Stimulated activated CD4-positive, alpha-beta T cell treated with anti-CD3 and anti-CD28 coated beads, Interleukin-15, amount 100 ng/mL, for 1 hour (primary cell): ENCODE results near the gene CGREF1.
A peak's percentile ranks its signal among the peaks of the same experiment; 100 is the strongest.
"Not testable (repeated sequence)": the region's sequence is repeated elsewhere in the genome, so short reads cannot be mapped to it uniquely, and the experiment has no call there.

ENCODE experiments used
- DNase-seq, 2 donors: peaks; one replicate each; pipeline ENCODE4 v3.0.0-alpha.2; 2020; ENCODE audit warnings: low read depth in 1 of 2, low spot score in 1 of 2

The CGREF1 gene

GRCh38 chr2:27076323-27076722, 42.6 kb downstream of the CGREF1 start:
- DNase-seq = no peak

GRCh38 chr2:27075566-27075871, 43.4 kb downstream of the CGREF1 start:
- DNase-seq = not testable (repeated sequence)

- DNase-seq = no peak
Measured at GRCh38 chr2:27074738-27075565, 44.0 kb downstream of the CGREF1 start.

- DNase-seq = no peak
Measured at GRCh38 chr2:27073782-27074181, 45.1 kb downstream of the CGREF1 start.

GRCh38 chr2:27072920-27073319, 46.0 kb downstream of the CGREF1 start:
- no peak for DNase-seq

GRCh38 chr2:27071990-27072830, 46.7 kb downstream of the CGREF1 start:
- no peak for DNase-seq

GRCh38 chr2:27071277-27071989, 47.5 kb downstream of the CGREF1 start, which contains the start of gene OST4:
OST4 (minus strand) TSS chr2:27071654.
- peak; percentile 81 to 88 for DNase-seq

- DNase-seq = no peak
Measured at GRCh38 chr2:27070653-27071276, 48.2 kb downstream of the CGREF1 start.

GRCh38 chr2:27069961-27070618, 48.8 kb downstream of the CGREF1 start:
- DNase-seq = no peak

- DNase-seq = no peak
Measured at GRCh38 chr2:27069436-27069835, 49.5 kb downstream of the CGREF1 start.

- no peak for DNase-seq
Measured at GRCh38 chr2:27067385-27067784, 51.5 kb downstream of the CGREF1 start.

GRCh38 chr2:27065128-27065527, 53.8 kb downstream of the CGREF1 start:
- DNase-seq = no peak

GRCh38 chr2:27060323-27060722, 58.6 kb downstream of the CGREF1 start:
- DNase-seq = no peak

GRCh38 chr2:27059141-27059820, 59.6 kb downstream of the CGREF1 start:
- DNase-seq = no peak

GRCh38 chr2:27058210-27058609, 60.7 kb downstream of the CGREF1 start:
- no peak for DNase-seq

GRCh38 chr2:27057184-27057583, 61.7 kb downstream of the CGREF1 start:
- no peak for DNase-seq

GRCh38 chr2:27054721-27055120, 64.2 kb downstream of the CGREF1 start:
- no peak for DNase-seq

- no peak for DNase-seq
Measured at GRCh38 chr2:27053776-27054175, 65.2 kb downstream of the CGREF1 start.

GRCh38 chr2:27053321-27053720, 65.6 kb downstream of the CGREF1 start:
- no peak for DNase-seq
